Measurements from ENCODE around the gene UBTF.

UBTF gene

GRCh38 chr17:44258811-44259351 lies 39.4 kb upstream of the UBTF start:
- Histone ChIP-seq H3K9me3 (ENCODE audit: control insufficient read depth in 2 of 2, low read length in 2 of 2) (no peaks in the 10 kb centered on the region), H3K4me1 (ENCODE audit: control insufficient read depth in 2 of 2, insufficient read depth in 2 of 2, low read length in 2 of 2) (no peaks in the 10 kb centered on the region), H3K9ac (ENCODE audit: low read depth in 1 of 2, low read length in 2 of 2) (no peak overlapping the region), H3K36me3 (ENCODE audit: control insufficient read depth in 2 of 2, insufficient read depth in 2 of 2, low read length in 2 of 2) (no peaks in the 10 kb centered on the region), H3K27ac (ENCODE audit: low read depth in 2 of 2, low read length in 2 of 2) (no peak overlapping the region), H3K4me3 (ENCODE audit: low read length in 2 of 2) (no peak overlapping the region), H3K27me3 (ENCODE audit: control insufficient read depth in 2 of 2, insufficient read depth in 2 of 2, low read length in 2 of 2) (no peaks in the 10 kb centered on the region)

DNA sequence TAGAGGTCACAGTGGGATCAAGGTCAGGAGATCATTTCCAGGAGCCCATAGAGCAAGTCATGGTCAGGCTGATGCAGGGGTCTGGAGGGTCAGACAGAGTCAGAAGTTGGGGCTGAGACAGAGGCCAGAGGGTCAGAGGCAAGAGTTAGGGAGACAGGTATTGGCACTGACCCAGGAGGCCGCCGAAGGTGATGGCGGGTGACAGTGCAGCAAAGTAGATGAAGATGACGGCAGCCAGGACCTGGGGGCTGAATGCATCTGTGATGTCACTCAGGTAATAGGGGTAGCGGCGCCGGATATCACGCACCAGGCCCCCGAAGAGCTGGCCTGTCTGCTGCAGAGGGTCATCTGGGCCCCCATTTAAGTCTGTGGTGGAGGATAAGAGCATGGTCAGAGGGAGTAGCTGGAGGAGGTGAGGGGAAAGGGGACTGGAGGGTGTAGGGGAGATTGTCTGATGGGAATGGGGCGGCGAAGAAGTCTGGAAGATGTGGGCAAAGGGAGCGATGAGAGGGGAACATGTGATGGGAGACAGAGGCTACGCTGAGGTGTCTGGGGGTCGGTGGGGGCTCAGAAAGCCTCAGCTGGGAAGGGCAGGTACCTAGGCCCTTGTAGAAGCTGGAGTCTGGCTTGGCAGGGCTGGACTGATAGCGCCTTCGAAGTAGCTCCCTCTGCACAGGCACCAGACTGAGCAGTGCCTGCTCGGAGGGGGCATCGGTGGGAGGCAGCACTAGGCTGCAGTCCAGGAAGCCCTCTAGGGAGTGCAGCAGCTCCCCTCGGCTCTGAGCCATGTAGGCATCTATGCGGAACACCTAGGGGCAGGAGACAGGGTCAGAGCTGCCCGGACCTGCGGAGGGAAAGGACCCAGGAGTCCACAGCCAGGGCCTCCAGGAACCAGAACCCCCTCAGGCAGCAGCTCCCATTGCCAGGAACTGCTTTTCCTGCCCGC lies 38.6 kb upstream of the UBTF start:
- no peak overlapping the region for H3K27ac ChIP-seq (ENCODE audit: low read depth in 2 of 2, low read length in 2 of 2)
- no peak overlapping the region for H3K4me3 ChIP-seq (ENCODE audit: low read length in 2 of 2)
- H3K9ac ChIP-seq (ENCODE audit: low read depth in 1 of 2, low read length in 2 of 2) = no peak overlapping the region
- no peaks in the 10 kb centered on the region for H3K9me3 ChIP-seq (ENCODE audit: control insufficient read depth in 2 of 2, low read length in 2 of 2)
- H3K4me1 ChIP-seq (ENCODE audit: control insufficient read depth in 2 of 2, insufficient read depth in 2 of 2, low read length in 2 of 2) = no peaks in the 10 kb centered on the region
- no peaks in the 10 kb centered on the region for H3K27me3 ChIP-seq (ENCODE audit: control insufficient read depth in 2 of 2, insufficient read depth in 2 of 2, low read length in 2 of 2)
- no peaks in the 10 kb centered on the region for H3K36me3 ChIP-seq (ENCODE audit: control insufficient read depth in 2 of 2, insufficient read depth in 2 of 2, low read length in 2 of 2)

DNA sequence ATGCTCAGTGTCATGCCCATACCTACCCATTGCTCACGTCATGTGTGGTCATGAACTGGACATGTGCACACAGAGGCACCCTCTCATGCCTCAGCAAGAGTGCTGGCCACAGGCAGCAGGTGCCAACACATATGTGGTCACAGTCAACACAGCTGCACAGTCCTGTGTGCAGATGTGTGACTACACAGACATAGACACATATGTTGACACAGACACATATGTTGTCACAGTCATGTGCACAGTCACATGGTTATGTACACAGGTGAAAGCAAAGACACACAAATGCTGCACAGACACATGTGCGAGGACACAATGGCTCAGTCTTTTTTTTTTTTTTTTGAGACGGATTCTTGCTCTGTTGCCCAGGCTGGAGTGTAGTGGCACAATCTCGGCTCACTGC lies 37.2 kb upstream of the UBTF start:
- no peaks in the 10 kb centered on the region for H3K9me3 ChIP-seq (ENCODE audit: control insufficient read depth in 2 of 2, low read length in 2 of 2)
- no peaks in the 10 kb centered on the region for H3K36me3 ChIP-seq (ENCODE audit: control insufficient read depth in 2 of 2, insufficient read depth in 2 of 2, low read length in 2 of 2)
- no peak overlapping the region for H3K27ac ChIP-seq (ENCODE audit: low read depth in 2 of 2, low read length in 2 of 2)
- no peaks in the 10 kb centered on the region for H3K27me3 ChIP-seq (ENCODE audit: control insufficient read depth in 2 of 2, insufficient read depth in 2 of 2, low read length in 2 of 2)
- no peak overlapping the region for H3K9ac ChIP-seq (ENCODE audit: low read depth in 1 of 2, low read length in 2 of 2)
- H3K4me1 ChIP-seq (ENCODE audit: control insufficient read depth in 2 of 2, insufficient read depth in 2 of 2, low read length in 2 of 2) = no peaks in the 10 kb centered on the region
- no peak overlapping the region for H3K4me3 ChIP-seq (ENCODE audit: low read length in 2 of 2)

GRCh38 chr17:44255915-44256314 lies 36.4 kb upstream of the UBTF start:
- H3K27ac ChIP-seq (ENCODE audit: low read depth in 2 of 2, low read length in 2 of 2) = no peak overlapping the region
- no peak overlapping the region for H3K9ac ChIP-seq (ENCODE audit: low read depth in 1 of 2, low read length in 2 of 2)
- no peaks in the 10 kb centered on the region for H3K36me3 ChIP-seq (ENCODE audit: control insufficient read depth in 2 of 2, insufficient read depth in 2 of 2, low read length in 2 of 2)
- H3K4me3 ChIP-seq (ENCODE audit: low read length in 2 of 2) = no peak overlapping the region
- H3K9me3 ChIP-seq (ENCODE audit: control insufficient read depth in 2 of 2, low read length in 2 of 2) = no peaks in the 10 kb centered on the region
- no peaks in the 10 kb centered on the region for H3K27me3 ChIP-seq (ENCODE audit: control insufficient read depth in 2 of 2, insufficient read depth in 2 of 2, low read length in 2 of 2)
- no peaks in the 10 kb centered on the region for H3K4me1 ChIP-seq (ENCODE audit: control insufficient read depth in 2 of 2, insufficient read depth in 2 of 2, low read length in 2 of 2)

DNA sequence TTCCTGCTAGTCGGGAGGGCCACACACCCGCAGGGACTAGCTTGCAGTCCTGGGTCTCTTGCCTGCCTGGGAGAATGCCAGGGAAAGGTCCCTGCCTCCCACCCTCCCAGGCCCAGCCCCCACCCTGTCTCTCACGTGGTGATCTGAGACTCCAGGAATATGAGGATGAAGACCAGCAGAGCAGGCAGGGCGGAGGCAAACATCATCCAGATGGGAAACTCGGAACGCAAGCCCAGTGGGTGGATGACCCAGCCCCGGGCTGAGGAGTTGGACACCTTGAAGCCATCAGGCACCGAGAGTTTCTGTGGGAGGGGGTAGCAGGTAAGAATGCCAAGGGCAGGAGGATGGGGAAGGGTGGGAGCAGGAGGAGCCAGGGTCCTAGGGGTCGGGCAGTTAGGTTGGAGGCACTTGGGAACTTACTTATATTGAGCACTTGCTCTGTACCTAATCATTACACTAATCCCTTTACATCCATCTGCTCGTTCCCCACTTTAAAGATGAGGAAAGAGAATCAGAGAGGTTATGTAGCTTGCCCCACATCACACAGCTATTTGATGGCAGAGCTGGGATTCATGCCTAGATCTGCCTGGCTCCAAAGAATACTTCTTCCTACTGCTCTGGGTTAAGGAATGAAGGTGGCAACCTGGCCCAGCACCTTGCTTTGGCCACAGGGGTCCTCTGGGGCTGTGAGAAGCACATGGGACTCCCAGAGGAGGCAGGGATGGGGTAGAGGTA lies 35.1 kb upstream of the UBTF start:
- H3K36me3 ChIP-seq (ENCODE audit: control insufficient read depth in 2 of 2, insufficient read depth in 2 of 2, low read length in 2 of 2) = no peaks in the 10 kb centered on the region
- H3K4me1 ChIP-seq (ENCODE audit: control insufficient read depth in 2 of 2, insufficient read depth in 2 of 2, low read length in 2 of 2) = no peaks in the 10 kb centered on the region

DNA sequence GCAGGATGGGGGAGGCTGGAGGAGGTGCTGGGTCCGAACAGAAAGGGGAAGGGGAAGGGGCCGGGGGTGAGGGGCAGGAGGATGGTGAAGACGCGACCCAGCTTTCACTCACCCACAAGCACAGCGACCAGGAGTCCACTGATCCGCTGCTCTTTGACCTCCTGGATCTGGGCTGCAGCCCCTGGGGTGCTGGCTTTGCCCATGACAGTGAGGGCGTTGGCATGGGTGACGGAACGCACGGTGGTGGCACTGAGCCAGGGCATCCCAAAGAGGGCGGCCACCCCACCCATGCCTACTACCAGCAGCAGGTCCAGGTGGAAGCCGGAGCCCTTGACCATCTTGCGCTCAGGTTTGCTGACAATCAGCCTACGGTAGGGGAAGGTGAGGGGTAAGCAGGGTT lies 33.5 kb upstream of the UBTF start:
- no peak overlapping the region for H3K4me3 ChIP-seq (ENCODE audit: low read length in 2 of 2)
- H3K27me3 ChIP-seq (ENCODE audit: control insufficient read depth in 2 of 2, insufficient read depth in 2 of 2, low read length in 2 of 2) = no peaks in the 10 kb centered on the region

More for the DNA sequence above, 35.1 kb upstream of the UBTF start:
- H3K27me3 ChIP-seq (ENCODE audit: control insufficient read depth in 2 of 2, insufficient read depth in 2 of 2, low read length in 2 of 2) = no peaks in the 10 kb centered on the region
- no peak overlapping the region for H3K9ac ChIP-seq (ENCODE audit: low read depth in 1 of 2, low read length in 2 of 2)
- no peak overlapping the region for H3K4me3 ChIP-seq (ENCODE audit: low read length in 2 of 2)
- H3K27ac ChIP-seq (ENCODE audit: low read depth in 2 of 2, low read length in 2 of 2) = no peak overlapping the region
- H3K9me3 ChIP-seq (ENCODE audit: control insufficient read depth in 2 of 2, low read length in 2 of 2) = no peaks in the 10 kb centered on the region

DNA sequence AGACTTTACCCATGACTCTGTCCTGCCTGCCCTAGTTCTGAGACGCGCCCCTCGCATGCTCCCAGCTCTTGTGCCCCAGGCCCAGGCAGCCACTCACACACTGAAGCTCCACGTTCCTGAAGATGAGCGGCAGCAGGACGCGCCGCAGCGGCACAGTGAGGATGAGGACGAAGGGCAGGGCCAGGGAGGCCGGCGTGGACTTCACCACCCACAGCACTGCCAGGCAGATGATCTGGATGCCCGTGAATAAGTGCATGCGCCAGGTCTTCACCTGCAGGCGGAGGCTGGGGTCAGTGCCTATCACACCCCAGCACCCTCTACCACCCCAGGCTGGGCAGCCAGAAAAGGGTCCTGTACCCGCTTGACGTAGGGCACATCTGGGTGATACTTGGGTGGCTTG lies 31.6 kb upstream of the UBTF start:
- Histone ChIP-seq H3K4me1 (ENCODE audit: control insufficient read depth in 2 of 2, insufficient read depth in 2 of 2, low read length in 2 of 2) (peaks cover 1 to 17% of the 10 kb centered on the region in 2 donors), H3K9me3 (ENCODE audit: control insufficient read depth in 2 of 2, low read length in 2 of 2) (no peaks in the 10 kb centered on the region), H3K4me3 (ENCODE audit: low read length in 2 of 2) (no peak overlapping the region)

More for the DNA sequence above, 33.5 kb upstream of the UBTF start:
- H3K4me1 ChIP-seq (ENCODE audit: control insufficient read depth in 2 of 2, insufficient read depth in 2 of 2, low read length in 2 of 2) = peaks cover 0 to 4% of the 10 kb centered on the region in 2 donors
- no peaks in the 10 kb centered on the region for H3K36me3 ChIP-seq (ENCODE audit: control insufficient read depth in 2 of 2, insufficient read depth in 2 of 2, low read length in 2 of 2)
- no peak overlapping the region for H3K27ac ChIP-seq (ENCODE audit: low read depth in 2 of 2, low read length in 2 of 2)
- H3K9me3 ChIP-seq (ENCODE audit: control insufficient read depth in 2 of 2, low read length in 2 of 2) = no peaks in the 10 kb centered on the region
- no peak overlapping the region for H3K9ac ChIP-seq (ENCODE audit: low read depth in 1 of 2, low read length in 2 of 2)

DNA sequence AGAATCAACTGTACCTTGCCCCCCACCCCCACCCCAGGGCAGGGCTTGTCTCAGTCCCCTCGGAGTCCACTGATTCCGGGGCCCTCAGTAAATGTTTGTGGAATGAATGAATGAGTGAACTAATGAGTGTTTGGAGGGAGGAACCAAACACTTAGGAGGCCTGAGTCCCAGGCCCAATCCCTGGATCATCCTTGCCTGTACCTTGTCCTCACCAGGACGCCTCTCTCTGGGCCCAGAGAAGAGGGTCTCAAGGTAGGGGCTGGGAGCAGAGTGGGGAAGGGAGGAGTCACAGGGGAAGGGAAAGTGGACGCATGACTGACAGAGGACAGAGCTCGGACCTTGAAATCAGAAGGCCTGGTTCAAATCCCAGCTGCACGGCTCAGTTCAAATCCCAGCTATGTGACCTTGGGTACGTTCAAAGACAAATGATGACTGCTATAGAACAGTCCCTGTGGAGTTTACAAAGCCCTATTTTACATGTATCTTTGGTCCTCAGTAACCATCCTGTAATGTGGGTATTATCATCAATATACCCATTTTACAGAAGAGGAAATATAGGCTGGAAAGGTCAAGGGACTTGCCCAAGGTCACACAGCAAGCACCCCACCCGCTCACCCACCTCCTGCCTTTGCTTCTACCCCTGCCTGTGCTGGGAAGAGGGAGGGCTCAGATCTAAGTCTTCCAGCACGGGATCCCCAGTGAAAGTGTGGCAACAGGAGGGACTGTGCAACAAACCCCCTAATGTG lies 30.2 kb upstream of the UBTF start:
- Histone ChIP-seq H3K27me3 (ENCODE audit: control insufficient read depth in 2 of 2, insufficient read depth in 2 of 2, low read length in 2 of 2) (no peaks in the 10 kb centered on the region), H3K4me3 (ENCODE audit: low read length in 2 of 2) (no peak overlapping the region), H3K4me1 (ENCODE audit: control insufficient read depth in 2 of 2, insufficient read depth in 2 of 2, low read length in 2 of 2) (peaks cover 8 to 24% of the 10 kb centered on the region in 2 donors), H3K9ac (ENCODE audit: low read depth in 1 of 2, low read length in 2 of 2) (no peak overlapping the region), H3K36me3 (ENCODE audit: control insufficient read depth in 2 of 2, insufficient read depth in 2 of 2, low read length in 2 of 2) (no peaks in the 10 kb centered on the region), H3K9me3 (ENCODE audit: control insufficient read depth in 2 of 2, low read length in 2 of 2) (no peaks in the 10 kb centered on the region), H3K27ac (ENCODE audit: low read depth in 2 of 2, low read length in 2 of 2) (no peak overlapping the region)

More for the DNA sequence above, 31.6 kb upstream of the UBTF start:
- no peak overlapping the region for H3K9ac ChIP-seq (ENCODE audit: low read depth in 1 of 2, low read length in 2 of 2)
- H3K27ac ChIP-seq (ENCODE audit: low read depth in 2 of 2, low read length in 2 of 2) = no peak overlapping the region
- H3K27me3 ChIP-seq (ENCODE audit: control insufficient read depth in 2 of 2, insufficient read depth in 2 of 2, low read length in 2 of 2) = no peaks in the 10 kb centered on the region
- no peaks in the 10 kb centered on the region for H3K36me3 ChIP-seq (ENCODE audit: control insufficient read depth in 2 of 2, insufficient read depth in 2 of 2, low read length in 2 of 2)

GRCh38 chr17:44247876-44248736 lies 28.6 kb upstream of the UBTF start:
- H3K36me3 ChIP-seq (ENCODE audit: control insufficient read depth in 2 of 2, insufficient read depth in 2 of 2, low read length in 2 of 2) = no peaks in the 10 kb centered on the region
- H3K4me3 ChIP-seq (ENCODE audit: low read length in 2 of 2) = no peak overlapping the region
- no peaks in the 10 kb centered on the region for H3K27me3 ChIP-seq (ENCODE audit: control insufficient read depth in 2 of 2, insufficient read depth in 2 of 2, low read length in 2 of 2)
- no peak overlapping the region for H3K27ac ChIP-seq (ENCODE audit: low read depth in 2 of 2, low read length in 2 of 2)
- H3K9me3 ChIP-seq (ENCODE audit: control insufficient read depth in 2 of 2, low read length in 2 of 2) = no peaks in the 10 kb centered on the region
- H3K4me1 ChIP-seq (ENCODE audit: control insufficient read depth in 2 of 2, insufficient read depth in 2 of 2, low read length in 2 of 2) = peaks cover 8 to 24% of the 10 kb centered on the region in 2 donors
- no peak overlapping the region for H3K9ac ChIP-seq (ENCODE audit: low read depth in 1 of 2, low read length in 2 of 2)
